ENCODE measurements around the gene PRKAB1.

The PRKAB1 gene

DNA sequence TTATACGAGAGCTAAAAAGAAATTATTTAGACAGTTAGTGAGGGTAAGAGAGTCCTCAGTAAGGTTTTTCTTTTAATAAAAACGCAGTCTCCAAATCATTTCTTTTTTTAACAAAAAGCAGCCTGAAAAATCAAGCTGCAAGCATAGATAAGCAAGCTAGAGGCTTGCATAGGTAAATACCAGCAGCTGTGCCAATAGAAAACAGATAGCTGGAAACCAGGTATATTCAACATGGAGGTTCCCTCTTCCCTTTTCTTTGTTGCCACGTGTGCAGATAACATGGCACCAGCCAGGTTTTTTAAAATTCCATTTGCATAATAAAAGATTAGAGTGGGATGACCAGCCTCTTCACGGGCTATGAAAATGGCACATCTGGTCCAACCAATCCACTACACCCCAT is 6.1 kb upstream of the PRKAB1 start:
- no peak overlapping the region for H4K8ac ChIP-seq (ENCODE audit: low read length)
- no peak overlapping the region for H3K4me2 ChIP-seq (ENCODE audit: low read length, poor library complexity, severe bottlenecking)
- no peak overlapping the region for H2AK5ac ChIP-seq (ENCODE audit: low read length, severe bottlenecking)
- H3K4me1 ChIP-seq (ENCODE audit: control insufficient read depth, insufficient read depth, low read depth, low read length) = no peaks in the 10 kb centered on the region
- H3K36me3 ChIP-seq (ENCODE audit: control insufficient read depth in 1 of 2, insufficient read depth in 2 of 2, low read depth in 1 of 2, low read length in 2 of 2) = no peaks in the 10 kb centered on the region
- no peak overlapping the region for H3K4ac ChIP-seq (ENCODE audit: low read depth in 1 of 2, low read length in 2 of 2)
- H3K79me1 ChIP-seq (replicated peaks; ENCODE audit: low read length, poor library complexity, severe bottlenecking) = no peaks in the 10 kb centered on the region
- no peak overlapping the region for H3K14ac ChIP-seq (ENCODE audit: low read length in 2 of 2)
- H2BK15ac ChIP-seq (ENCODE audit: low read depth, poor library complexity, severe bottlenecking) = no peak overlapping the region
- H3K4me3 ChIP-seq (ENCODE audit: insufficient read depth in 1 of 2, low read depth in 1 of 2, low read length in 2 of 2) = no peak overlapping the region
- no peak overlapping the region for H3K9ac ChIP-seq (ENCODE audit: low read length)
- H3K18ac ChIP-seq (ENCODE audit: low read depth in 1 of 2, low read length in 2 of 2) = no peak overlapping the region
- H3K9me3 ChIP-seq (ENCODE audit: control insufficient read depth, low read length) = no peaks in the 10 kb centered on the region
- WGBS = 52% methylated on average over 2 of the region's 4 CpGs
- no peak overlapping the region for H3K23ac ChIP-seq (ENCODE audit: low read length in 2 of 2)
- no peak overlapping the region for H2BK120ac ChIP-seq (ENCODE audit: low read depth, low read length)
- no peak overlapping the region for H2AFZ ChIP-seq (ENCODE audit: low read depth, low read length)
- no peak overlapping the region for H3K27ac ChIP-seq (ENCODE audit: low read length, poor library complexity, severe bottlenecking)
- no peak overlapping the region for H2BK5ac ChIP-seq (ENCODE audit: low read depth, low read length, poor library complexity, severe bottlenecking)
- H3K27me3 ChIP-seq (ENCODE audit: control insufficient read depth in 1 of 2, insufficient read depth in 1 of 2, low read length in 2 of 2) = peaks cover 0 to 6% of the 10 kb centered on the region in 2 experiments
- no peak for DNase-seq
- H4K91ac ChIP-seq (ENCODE audit: low read length) = no peak overlapping the region
- H2BK12ac ChIP-seq (ENCODE audit: low read length in 2 of 2) = no peak overlapping the region

DNA sequence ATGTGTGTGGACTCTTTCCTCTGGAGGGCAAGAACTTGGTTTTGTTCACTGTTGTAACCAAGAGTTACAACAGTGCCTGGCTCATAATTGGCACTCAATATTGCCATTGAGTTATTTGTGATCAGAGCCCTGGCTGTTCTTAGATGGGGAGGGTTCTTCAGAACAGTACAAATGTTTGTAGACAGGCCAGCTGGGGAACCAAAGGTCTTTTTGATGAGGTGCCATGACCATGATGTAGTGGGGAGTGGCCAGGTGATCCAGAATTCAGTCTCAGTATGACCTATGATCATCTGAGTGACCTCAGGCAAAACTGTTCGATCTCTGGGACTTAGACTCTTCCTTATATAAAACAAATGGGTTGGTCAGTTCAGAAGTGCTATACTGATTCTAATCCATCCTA is 3.3 kb upstream of the PRKAB1 start:
- no peak overlapping the region for H2AK5ac ChIP-seq (ENCODE audit: low read length, severe bottlenecking)
- H3K9me3 ChIP-seq (ENCODE audit: control insufficient read depth, low read length) = no peaks in the 10 kb centered on the region
- no peaks in the 10 kb centered on the region for H3K36me3 ChIP-seq (ENCODE audit: control insufficient read depth in 1 of 2, insufficient read depth in 2 of 2, low read depth in 1 of 2, low read length in 2 of 2)
- H3K23ac ChIP-seq (ENCODE audit: low read length in 2 of 2) = no peak overlapping the region
- no peak overlapping the region for H2BK15ac ChIP-seq (ENCODE audit: low read depth, poor library complexity, severe bottlenecking)
- no peak overlapping the region for H3K4ac ChIP-seq (ENCODE audit: low read depth in 1 of 2, low read length in 2 of 2)
- H2BK12ac ChIP-seq (ENCODE audit: low read length in 2 of 2) = no peak overlapping the region
- no peak overlapping the region for H4K91ac ChIP-seq (ENCODE audit: low read length)
- H3K9ac ChIP-seq (ENCODE audit: low read length) = no peak overlapping the region
- H3K27me3 ChIP-seq (ENCODE audit: control insufficient read depth in 1 of 2, insufficient read depth in 1 of 2, low read length in 2 of 2) = peaks cover 0 to 6% of the 10 kb centered on the region in 2 experiments
- no CpG with 5 or more reads among the region's 1 CpG for WGBS
- H3K4me2 ChIP-seq (ENCODE audit: low read length, poor library complexity, severe bottlenecking) = no peak overlapping the region
- no peak overlapping the region for H3K27ac ChIP-seq (ENCODE audit: low read length, poor library complexity, severe bottlenecking)
- no peak overlapping the region for H3K14ac ChIP-seq (ENCODE audit: low read length in 2 of 2)
- no peaks in the 10 kb centered on the region for H3K79me1 ChIP-seq (replicated peaks; ENCODE audit: low read length, poor library complexity, severe bottlenecking)
- no peak overlapping the region for H3K18ac ChIP-seq (ENCODE audit: low read depth in 1 of 2, low read length in 2 of 2)
- H3K4me3 ChIP-seq (ENCODE audit: insufficient read depth in 1 of 2, low read depth in 1 of 2, low read length in 2 of 2) = no peak overlapping the region
- H2BK5ac ChIP-seq (ENCODE audit: low read depth, low read length, poor library complexity, severe bottlenecking) = no peak overlapping the region
- H2AFZ ChIP-seq (ENCODE audit: low read depth, low read length) = no peak overlapping the region
- no peak for DNase-seq
- H4K8ac ChIP-seq (ENCODE audit: low read length) = no peak overlapping the region
- peaks cover 6% of the 10 kb centered on the region for H3K4me1 ChIP-seq (ENCODE audit: control insufficient read depth, insufficient read depth, low read depth, low read length)
- no peak overlapping the region for H2BK120ac ChIP-seq (ENCODE audit: low read depth, low read length)

- H3K9ac ChIP-seq (ENCODE audit: low read length) = no peak overlapping the region
- no peaks in the 10 kb centered on the region for H3K36me3 ChIP-seq (ENCODE audit: control insufficient read depth in 1 of 2, insufficient read depth in 2 of 2, low read depth in 1 of 2, low read length in 2 of 2)
- H3K27ac ChIP-seq (ENCODE audit: low read length, poor library complexity, severe bottlenecking) = no peak overlapping the region
- H3K4me1 ChIP-seq (ENCODE audit: control insufficient read depth, insufficient read depth, low read depth, low read length) = peaks cover 7% of the 10 kb centered on the region
- no peak overlapping the region for H4K8ac ChIP-seq (ENCODE audit: low read length)
- no peak overlapping the region for H3K4ac ChIP-seq (ENCODE audit: low read depth in 1 of 2, low read length in 2 of 2)
- H2BK15ac ChIP-seq (ENCODE audit: low read depth, poor library complexity, severe bottlenecking) = no peak overlapping the region
- H2AK5ac ChIP-seq (ENCODE audit: low read length, severe bottlenecking) = no peak overlapping the region
- no peak overlapping the region for H3K4me2 ChIP-seq (ENCODE audit: low read length, poor library complexity, severe bottlenecking)
- H2BK120ac ChIP-seq (ENCODE audit: low read depth, low read length) = no peak overlapping the region
- H3K23ac ChIP-seq (ENCODE audit: low read length in 2 of 2) = no peak overlapping the region
- WGBS = 90% methylated on average over 3 of the region's 4 CpGs
- H3K18ac ChIP-seq (ENCODE audit: low read depth in 1 of 2, low read length in 2 of 2) = no peak overlapping the region
- H4K91ac ChIP-seq (ENCODE audit: low read length) = no peak overlapping the region
- H3K27me3 ChIP-seq (ENCODE audit: control insufficient read depth in 1 of 2, insufficient read depth in 1 of 2, low read length in 2 of 2) = peaks cover 0 to 6% of the 10 kb centered on the region in 2 experiments
- no peak overlapping the region for H2BK12ac ChIP-seq (ENCODE audit: low read length in 2 of 2)
- H2BK5ac ChIP-seq (ENCODE audit: low read depth, low read length, poor library complexity, severe bottlenecking) = no peak overlapping the region
- no peaks in the 10 kb centered on the region for H3K79me1 ChIP-seq (replicated peaks; ENCODE audit: low read length, poor library complexity, severe bottlenecking)
- H3K4me3 ChIP-seq (ENCODE audit: insufficient read depth in 1 of 2, low read depth in 1 of 2, low read length in 2 of 2) = no peak overlapping the region
- no peaks in the 10 kb centered on the region for H3K9me3 ChIP-seq (ENCODE audit: control insufficient read depth, low read length)
- no peak overlapping the region for H3K14ac ChIP-seq (ENCODE audit: low read length in 2 of 2)
- H2AFZ ChIP-seq (ENCODE audit: low read depth, low read length) = no peak overlapping the region
- DNase-seq = no peak
Observed at GRCh38 chr12:119665164-119665929, 2.6 kb upstream of the PRKAB1 start.

GRCh38 chr12:119666226-119666795 is 1.6 kb upstream of the PRKAB1 start:
- no peak overlapping the region for H3K27ac ChIP-seq (ENCODE audit: low read length, poor library complexity, severe bottlenecking)
- no peak overlapping the region for H2BK120ac ChIP-seq (ENCODE audit: low read depth, low read length)
- peak overlapping the region; percentile 72 for H3K9ac ChIP-seq (ENCODE audit: low read length)
- H3K4me2 ChIP-seq (ENCODE audit: low read length, poor library complexity, severe bottlenecking) = no peak overlapping the region
- H2BK5ac ChIP-seq (ENCODE audit: low read depth, low read length, poor library complexity, severe bottlenecking) = no peak overlapping the region
- H3K9me3 ChIP-seq (ENCODE audit: control insufficient read depth, low read length) = no peaks in the 10 kb centered on the region
- H3K4ac ChIP-seq (ENCODE audit: low read depth in 1 of 2, low read length in 2 of 2) = no peak overlapping the region
- no peak overlapping the region for H2AK5ac ChIP-seq (ENCODE audit: low read length, severe bottlenecking)
- no peak overlapping the region for H3K23ac ChIP-seq (ENCODE audit: low read length in 2 of 2)
- H3K27me3 ChIP-seq (ENCODE audit: control insufficient read depth in 1 of 2, insufficient read depth in 1 of 2, low read length in 2 of 2) = peaks cover 0 to 6% of the 10 kb centered on the region in 2 experiments
- DNase-seq = no peak
- WGBS = 93% methylated on average over 2 of the region's 2 CpGs
- H2AFZ ChIP-seq (ENCODE audit: low read depth, low read length) = no peak overlapping the region
- no peak overlapping the region for H4K8ac ChIP-seq (ENCODE audit: low read length)
- no peaks in the 10 kb centered on the region for H3K79me1 ChIP-seq (replicated peaks; ENCODE audit: low read length, poor library complexity, severe bottlenecking)
- H3K18ac ChIP-seq (ENCODE audit: low read depth in 1 of 2, low read length in 2 of 2) = no peak overlapping the region
- peaks cover 7% of the 10 kb centered on the region for H3K4me1 ChIP-seq (ENCODE audit: control insufficient read depth, insufficient read depth, low read depth, low read length)
- no peak overlapping the region for H3K4me3 ChIP-seq (ENCODE audit: insufficient read depth in 1 of 2, low read depth in 1 of 2, low read length in 2 of 2)
- no peak overlapping the region for H2BK15ac ChIP-seq (ENCODE audit: low read depth, poor library complexity, severe bottlenecking)
- no peak overlapping the region for H4K91ac ChIP-seq (ENCODE audit: low read length)
- peaks cover 0 to 7% of the 10 kb centered on the region in 2 experiments for H3K36me3 ChIP-seq (ENCODE audit: control insufficient read depth in 1 of 2, insufficient read depth in 2 of 2, low read depth in 1 of 2, low read length in 2 of 2)
- H3K14ac ChIP-seq (ENCODE audit: low read length in 2 of 2) = no peak overlapping the region
- no peak overlapping the region for H2BK12ac ChIP-seq (ENCODE audit: low read length in 2 of 2)
